Measurements from ENCODE around the gene TNS1. TPM values are rescaled to one million over a fixed set of nuclear protein-coding genes. Genes with fewer than 3 reads are reported as not detected.

TNS1 gene
- total and polyA plus RNA-seq, 9 of the 15 experiments (the other 6 are each of a cell fraction or from before 2014, with no cell fraction given), result 0.13 to 2.7 (median 0.77) TPM

DNA sequence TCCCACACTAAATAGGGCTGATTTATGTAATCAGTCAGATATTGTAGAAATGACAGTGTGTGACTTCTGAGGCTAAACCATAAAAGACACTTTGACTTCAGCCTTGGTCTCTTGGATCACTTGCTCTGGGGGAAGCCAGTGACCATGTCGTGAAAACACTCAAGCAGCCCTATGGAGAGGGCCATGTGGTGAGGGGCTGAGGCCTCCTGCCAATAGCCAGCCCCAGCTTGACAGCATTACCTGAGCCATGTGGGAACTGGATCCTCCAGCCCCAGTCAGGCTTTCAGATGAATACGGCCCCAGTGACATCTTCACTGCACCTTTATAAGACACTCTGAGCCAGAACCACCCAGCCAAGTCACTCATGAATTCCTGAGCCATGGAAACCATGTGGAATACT lies 20.8 kb downstream of the TNS1 start (continued):
- TF ChIP-seq, protein P1, sequence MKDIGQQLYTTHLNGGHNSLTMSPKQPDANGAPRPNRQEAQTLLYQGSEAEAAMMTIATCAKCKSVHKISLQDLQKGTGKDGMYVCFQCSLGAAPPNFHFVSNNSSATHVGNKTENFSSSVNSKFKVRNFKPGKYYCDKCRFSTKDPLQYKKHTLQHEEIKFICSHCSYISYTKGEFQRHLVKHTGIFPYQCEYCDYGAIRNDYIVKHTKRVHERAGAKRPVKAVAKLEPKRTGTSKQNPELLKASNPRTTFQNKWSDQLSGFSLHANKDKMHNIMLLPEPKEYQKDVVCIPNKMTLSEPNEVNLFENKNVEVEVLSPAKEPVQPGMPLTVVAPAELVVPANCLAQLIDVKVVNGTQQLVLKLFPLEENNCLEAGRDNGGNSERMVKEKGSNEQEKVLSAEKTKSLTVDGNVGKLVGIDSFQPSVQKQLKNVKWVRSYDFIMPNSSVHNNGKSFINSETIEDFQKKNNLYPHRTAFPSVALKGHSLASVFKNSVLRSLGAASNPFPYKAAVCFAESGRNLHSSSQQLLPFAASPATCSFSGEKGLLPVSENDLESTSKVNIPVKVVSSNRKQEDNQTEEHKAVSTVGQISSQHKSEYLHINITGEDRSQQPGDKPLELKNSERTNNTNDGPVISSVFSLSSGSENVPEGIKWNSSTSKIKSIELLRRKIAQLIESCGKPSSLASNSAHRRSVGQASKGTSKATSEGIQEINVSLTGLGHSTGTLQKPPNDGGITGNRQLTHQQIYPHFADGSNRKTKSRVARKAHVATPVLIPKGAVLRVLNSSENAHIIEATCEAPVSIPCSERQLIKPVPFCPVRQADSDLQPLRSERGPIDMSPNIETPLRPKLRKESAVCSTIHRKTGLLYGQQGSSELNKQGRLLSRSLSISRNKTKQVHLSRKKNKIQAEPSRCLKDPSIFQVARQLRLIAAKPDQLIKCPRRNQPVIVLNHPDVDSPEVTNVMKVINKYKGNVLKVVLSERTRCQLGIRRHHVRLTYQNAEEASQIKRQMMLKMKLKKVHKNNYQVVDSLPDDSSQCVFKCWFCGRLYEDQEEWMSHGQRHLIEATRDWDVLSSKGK (CRISPR knock-in tag; IDR thresholded peaks at IDR 0.05), result no peak
- no peak for TF ChIP-seq ZNF197 (CRISPR knock-in tag; IDR thresholded peaks at IDR 0.05; ENCODE audit: low read depth)

- in situ Hi-C loops (cut with MboI), result no loop called here
- H3K9me1 ChIP-seq (ENCODE audit: control insufficient read depth, insufficient read depth, low read length), result no peaks in the 10 kb centered on the region
- intact Hi-C loops (cut with micrococcal nuclease), result loop anchor here (10.0 kb wide), 1 partner anchor 66 kb away; no protein-coding TSS in a partner anchor
- no peak overlapping the region for H2AFZ ChIP-seq (ENCODE audit: low read depth, low read length)
- TF ChIP-seq JUN (IDR thresholded peaks at IDR 0.05; ENCODE audit: borderline replicate concordance, low read depth, low read length) (no peak), JUN (CRISPR knock-in tag; IDR thresholded peaks at IDR 0.05; ENCODE audit: borderline replicate concordance) (no peak), PML (IDR thresholded peaks at IDR 0.05; ENCODE audit: low read length) (no peak), ZNF644 (tag; IDR thresholded peaks at IDR 0.05; ENCODE audit: low read depth) (no peak), POLR2H (tag; IDR thresholded peaks at IDR 0.05; ENCODE audit: low read depth) (no peak), ZHX1 (conservative IDR thresholded peaks at IDR 0.05; ENCODE audit: low read length) (no peak), PYGO2 (tag; IDR thresholded peaks at IDR 0.05) (no peak)
- H3K27ac ChIP-seq (ENCODE audit: extremely low read depth, low read depth, low read length), result no peak overlapping the region
- no peaks in the 10 kb centered on the region for H3K9me3 ChIP-seq (replicated peaks; ENCODE audit: control insufficient read depth, insufficient read depth, low read depth, low read length)
- ChIA-PET CTCF (ENCODE audit: low intra/inter-chr PET ratio) (no interaction called here), POLR2A (no interaction called here)
- H4K20me1 ChIP-seq (replicated peaks; ENCODE audit: control insufficient read depth, insufficient read depth, low read length), result no peaks in the 10 kb centered on the region
- 0% methylated on average over 4 of the region's 5 CpGs for WGBS (ENCODE audit: insufficient coverage, low coverage, missing lambda C conversion rate)
- FAIRE-seq (no peak), DNase-seq (ENCODE audit: extremely low read depth in 1 of 4, low spot score in 3 of 4) (no peak), ATAC-seq (no peak)
- no peaks in the 10 kb centered on the region for H3K79me2 ChIP-seq (ENCODE audit: control insufficient read depth, insufficient read depth, low read length)
- no peak overlapping the region for H3K9ac ChIP-seq (ENCODE audit: insufficient read depth in 1 of 2, low read depth in 2 of 2, low read length in 2 of 2)
- no peak overlapping the region for H3K4me2 ChIP-seq (ENCODE audit: insufficient read depth, low read length)
- no peaks in the 10 kb centered on the region for H3K36me3 ChIP-seq (ENCODE audit: control insufficient read depth, insufficient read depth, low read length)
- H3K4me1 ChIP-seq (replicated peaks in 1 of 2; ENCODE audit: control insufficient read depth in 2 of 2, insufficient read depth in 2 of 2, low read length in 2 of 2), result no peaks in the 10 kb centered on the region
- peaks cover 0 to 32% of the 10 kb centered on the region in 2 experiments; a peak in 2 of 5 replicates for H3K27me3 ChIP-seq (ENCODE audit: control insufficient read depth in 2 of 2, insufficient read depth in 2 of 2, low read length in 2 of 2)
- no TSS peak for BruUV-seq (replicated peaks)
- H3K4me3 ChIP-seq, result no peak overlapping the region
Measured at GRCh38 chr2:217981084-217981730, 21.6 kb downstream of the TNS1 start.

All from K562 (cell line).